Activated CD4-positive, CD25-positive, alpha-beta regulatory T cell treated with anti-CD3 and anti-CD28 coated beads, Interleukin-2, amount 50 U/mL, for 24 hours (primary cell): Measurements from ENCODE around the gene TXN.

Experiments
- ATAC-seq, 2 donors: fragments of 150-1000 bp; cut with Tn5 transposase; one replicate each; pipeline ENCODE4 v1.10.0; 2021; ENCODE audit warnings: mild to moderate bottlenecking in 1 of 2, moderate library complexity in 1 of 2

The TXN gene

GRCh38 chr9:110256380-110257096, at the start of gene TXN:
TSS of gene TXN (minus strand) at chr9:110256507. CDS start at chr9:110256435, 72 bp downstream.
- ATAC-seq, result peak; percentile 77 to 80

- no peak for ATAC-seq
Measured at GRCh38 chr9:110303133-110303532, 46.8 kb upstream of the TXN start.

- ATAC-seq, result no peak
Measured at GRCh38 chr9:110298043-110298605, 41.8 kb upstream of the TXN start.

GRCh38 chr9:110293248-110293647, 36.9 kb upstream of the TXN start:
- no peak for ATAC-seq

- no peak for ATAC-seq
Measured at GRCh38 chr9:110291921-110292557, 35.7 kb upstream of the TXN start.

GRCh38 chr9:110290001-110290400, 33.7 kb upstream of the TXN start:
- ATAC-seq, result no peak

- ATAC-seq, result no peak
Measured at GRCh38 chr9:110288503-110288902, 32.2 kb upstream of the TXN start.

GRCh38 chr9:110287289-110287680, 31.0 kb upstream of the TXN start:
- no peak for ATAC-seq

GRCh38 chr9:110284211-110284844, 28.0 kb upstream of the TXN start:
- no peak for ATAC-seq

- peak in 1 of 2 donors; percentile 21 for ATAC-seq
Measured at GRCh38 chr9:110283751-110284150, 27.4 kb upstream of the TXN start.

- no peak for ATAC-seq
Measured at GRCh38 chr9:110282739-110283081, 26.4 kb upstream of the TXN start.

- no peak for ATAC-seq
Measured at GRCh38 chr9:110282018-110282738, 25.9 kb upstream of the TXN start.

GRCh38 chr9:110278080-110278707, 21.9 kb upstream of the TXN start:
- ATAC-seq, result no peak

- no peak for ATAC-seq
Measured at GRCh38 chr9:110276781-110277180, 20.5 kb upstream of the TXN start.

GRCh38 chr9:110270211-110270995, 14.1 kb upstream of the TXN start:
- no peak for ATAC-seq

GRCh38 chr9:110266795-110267194, 10.5 kb upstream of the TXN start:
- no peak for ATAC-seq

- no peak for ATAC-seq
Measured at GRCh38 chr9:110261632-110262031, 5.3 kb upstream of the TXN start.

GRCh38 chr9:110260911-110261310, 4.6 kb upstream of the TXN start:
- ATAC-seq, result no peak

GRCh38 chr9:110259566-110259965, 3.3 kb upstream of the TXN start:
- no peak for ATAC-seq

- peak in 1 of 2 donors; percentile 12 for ATAC-seq
Measured at GRCh38 chr9:110258690-110259091, 2.4 kb upstream of the TXN start.

GRCh38 chr9:110257956-110258355, 1.6 kb upstream of the TXN start:
- ATAC-seq, result no peak
